HS-27A (cell line): ENCODE results near the gene COX8C.
"Not testable (repeated sequence)": the region's sequence is repeated elsewhere in the genome, so short reads cannot be mapped to it uniquely, and the experiment has no call there.

Experiments used
- DNase-seq: peaks from one replicate; pipeline ENCODE4 v3.0.0-alpha.2; 2012; ENCODE audit warnings: low read depth, missing footprints

The COX8C gene

GRCh38 chr14:93375673-93376156, 28.7 kb downstream of the COX8C start:
- no peak for DNase-seq

DNA sequence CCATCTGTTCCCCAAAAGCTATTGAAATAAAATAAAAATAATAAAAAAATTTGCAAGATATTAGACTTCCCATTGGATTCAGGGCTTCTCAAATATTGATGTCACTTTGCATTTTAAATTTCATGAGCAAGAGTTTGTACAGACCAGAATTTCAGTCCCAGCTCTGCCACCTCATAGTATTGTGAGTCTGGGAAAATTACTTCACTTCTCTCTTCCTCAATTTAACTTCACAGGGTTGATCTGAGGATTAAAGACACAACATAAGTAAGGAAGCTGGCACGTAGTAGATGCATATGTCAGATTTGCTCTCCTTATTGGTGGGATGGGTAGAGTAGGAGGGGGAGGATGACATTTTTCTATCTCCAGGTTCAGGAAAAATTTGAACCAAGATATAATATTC, 32.8 kb downstream of the COX8C start:
- DNase-seq, result no peak

DNA sequence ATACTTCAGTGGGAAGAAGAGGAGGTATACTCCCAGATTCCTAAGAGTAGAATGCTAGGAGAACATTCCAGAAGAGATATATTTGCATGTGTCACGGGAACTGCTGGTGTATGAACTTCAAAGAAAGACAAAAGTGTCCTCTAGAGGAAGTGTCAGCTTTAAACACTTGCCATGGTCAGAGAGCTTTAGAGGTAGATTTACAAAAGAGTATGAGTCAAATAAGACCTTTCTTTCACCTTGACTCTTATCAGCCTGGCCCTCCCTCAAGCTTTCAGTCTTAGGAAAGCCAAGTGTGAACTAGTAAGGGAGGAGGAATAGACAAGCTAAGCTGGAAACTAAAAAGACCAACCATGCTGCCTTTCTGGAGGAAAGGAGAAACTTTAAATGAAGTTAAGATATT, 34.7 kb downstream of the COX8C start:
- DNase-seq, result no peak

DNA sequence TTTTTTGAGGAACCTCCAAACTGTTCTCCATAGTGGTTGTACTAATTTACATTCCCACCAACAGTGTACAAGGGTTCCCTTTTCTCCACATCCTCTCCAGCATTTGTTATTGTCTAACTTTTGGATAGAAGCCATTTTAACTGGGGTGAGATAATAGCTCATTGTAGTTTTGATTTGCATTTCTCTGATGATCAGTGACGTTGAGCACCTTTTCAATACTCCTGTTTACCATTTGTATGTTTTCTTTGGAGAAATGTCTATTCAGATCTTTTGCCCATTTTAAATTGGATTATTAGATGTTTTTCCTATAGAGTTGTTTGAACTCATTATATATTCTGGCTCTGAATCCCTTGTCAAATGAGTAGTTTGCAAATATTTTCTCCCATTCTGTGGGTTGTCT, 37.3 kb downstream of the COX8C start:
- not testable (repeated sequence) for DNase-seq

GRCh38 chr14:93395231-93395630, 48.2 kb downstream of the COX8C start:
- DNase-seq, result no peak

GRCh38 chr14:93396456-93396855, 49.5 kb downstream of the COX8C start:
- no peak for DNase-seq
